ENCODE data around the gene BEGAIN. TPM values are rescaled to one million over a fixed set of nuclear protein-coding genes. Genes with fewer than 3 reads are reported as not detected.

Gene BEGAIN
- total RNA-seq, 1 donor from 2014 or later = 1.9 TPM

GRCh38 chr14:100539003-100539660 lies 48.1 kb downstream of the BEGAIN start:
- Histone ChIP-seq H3K4me3 (no peak overlapping the region), H3K9me3 (replicated peaks) (no peaks in the 10 kb centered on the region), H3K27me3 (ENCODE audit: low read depth) (peaks cover 2% of the 10 kb centered on the region), H3K36me3 (no peaks in the 10 kb centered on the region), H3K4me1 (peaks cover under 1% of the 10 kb centered on the region), H3K27ac (replicated peaks) (no peak overlapping the region)
- intact Hi-C loops (cut with micrococcal nuclease) = no loop called here
- TF ChIP-seq CTCF (IDR thresholded peaks at IDR 0.05; ENCODE audit: borderline replicate concordance) = no peak
- peak; percentile 10 for DNase-seq

GRCh38 chr14:100538351-100539002 lies 48.7 kb downstream of the BEGAIN start:
- intact Hi-C loops (cut with micrococcal nuclease) = no loop called here
- H3K27ac ChIP-seq (replicated peaks) = no peak overlapping the region
- peak; percentile 8 for DNase-seq
- no peaks in the 10 kb centered on the region for H3K27me3 ChIP-seq (ENCODE audit: low read depth)
- no peak for TF ChIP-seq CTCF (IDR thresholded peaks at IDR 0.05; ENCODE audit: borderline replicate concordance)
- no peak overlapping the region for H3K4me3 ChIP-seq
- no peaks in the 10 kb centered on the region for H3K9me3 ChIP-seq (replicated peaks)
- no peaks in the 10 kb centered on the region for H3K36me3 ChIP-seq
- peaks cover 7% of the 10 kb centered on the region for H3K4me1 ChIP-seq

- Histone ChIP-seq H3K27me3 (ENCODE audit: low read depth) (no peaks in the 10 kb centered on the region), H3K4me3 (peak overlapping the region; percentile 6), H3K27ac (replicated peaks) (no peak overlapping the region), H3K36me3 (no peaks in the 10 kb centered on the region), H3K4me1 (peaks cover 8% of the 10 kb centered on the region), H3K9me3 (replicated peaks) (no peaks in the 10 kb centered on the region)
- intact Hi-C loops (cut with micrococcal nuclease) = no loop called here
- TF ChIP-seq CTCF (IDR thresholded peaks at IDR 0.05; ENCODE audit: borderline replicate concordance) = no peak
- DNase-seq = peak; percentile 13
Measured at GRCh38 chr14:100537446-100538350, 49.5 kb downstream of the BEGAIN start.

GRCh38 chr14:100536721-100537445 lies 50.3 kb downstream of the BEGAIN start:
- Histone ChIP-seq H3K27me3 (ENCODE audit: low read depth) (no peaks in the 10 kb centered on the region), H3K4me1 (peaks cover 8% of the 10 kb centered on the region), H3K36me3 (no peaks in the 10 kb centered on the region), H3K4me3 (no peak overlapping the region), H3K27ac (replicated peaks) (no peak overlapping the region), H3K9me3 (replicated peaks) (no peaks in the 10 kb centered on the region)
- intact Hi-C loops (cut with micrococcal nuclease) = no loop called here
- DNase-seq = peak; percentile 12
- no peak for TF ChIP-seq CTCF (IDR thresholded peaks at IDR 0.05; ENCODE audit: borderline replicate concordance)

- Histone ChIP-seq H3K36me3 (no peaks in the 10 kb centered on the region), H3K4me3 (no peak overlapping the region), H3K4me1 (peaks cover 8% of the 10 kb centered on the region), H3K9me3 (replicated peaks) (no peaks in the 10 kb centered on the region), H3K27ac (replicated peaks) (no peak overlapping the region), H3K27me3 (ENCODE audit: low read depth) (no peaks in the 10 kb centered on the region)
- no peak for TF ChIP-seq CTCF (IDR thresholded peaks at IDR 0.05; ENCODE audit: borderline replicate concordance)
- intact Hi-C loops (cut with micrococcal nuclease) = no loop called here
- peak; percentile 1 for DNase-seq
Measured at GRCh38 chr14:100536121-100536510, 51.1 kb downstream of the BEGAIN start.

Data from left ventricle myocardium inferior (tissue), 1 donor.